ENCODE measurements around the gene ADRA1B.
"Not testable (repeated sequence)": the region's sequence is repeated elsewhere in the genome, so short reads cannot be mapped to it uniquely, and the experiment has no call there.

The ADRA1B gene

DNA sequence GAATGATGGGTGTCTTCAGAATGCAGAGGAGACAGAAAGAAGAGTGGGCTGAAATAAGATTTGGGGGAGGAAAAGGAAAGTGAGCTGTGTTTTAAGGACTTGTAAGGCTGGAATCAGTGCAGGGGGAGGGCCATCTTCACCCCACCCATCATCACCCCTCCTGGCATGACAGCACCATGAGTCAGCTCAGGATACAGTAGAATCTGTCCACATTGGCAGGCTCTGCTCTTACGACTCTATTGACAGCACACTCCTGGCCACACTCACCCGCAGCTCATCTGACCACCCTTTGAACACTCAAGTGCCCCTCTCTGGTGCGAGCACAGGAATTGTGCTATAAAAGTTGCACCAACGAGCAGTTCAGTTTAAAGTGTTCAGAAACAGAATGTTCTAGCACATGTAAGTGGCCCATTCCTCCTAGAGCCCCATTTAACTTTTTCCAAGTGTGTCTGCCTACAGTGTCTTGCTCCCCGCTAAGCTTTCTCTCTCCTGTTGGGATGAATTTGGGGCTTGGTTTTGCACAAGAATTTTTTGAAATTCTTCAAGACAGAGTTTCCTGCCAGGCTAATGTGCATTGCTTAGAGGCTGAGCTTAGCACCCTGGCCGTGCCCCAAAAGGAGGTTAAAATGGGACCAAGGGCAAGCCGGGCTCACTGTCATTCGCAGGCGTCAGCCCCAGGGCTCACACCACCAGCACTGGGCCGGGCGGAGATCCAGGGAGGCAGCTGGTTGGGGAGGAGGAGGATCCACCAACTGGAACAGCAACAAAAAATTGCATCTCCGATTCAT, 12.0 kb downstream of the ADRA1B start:
- DNase-seq (ENCODE audit: low spot score), result no peak

DNA sequence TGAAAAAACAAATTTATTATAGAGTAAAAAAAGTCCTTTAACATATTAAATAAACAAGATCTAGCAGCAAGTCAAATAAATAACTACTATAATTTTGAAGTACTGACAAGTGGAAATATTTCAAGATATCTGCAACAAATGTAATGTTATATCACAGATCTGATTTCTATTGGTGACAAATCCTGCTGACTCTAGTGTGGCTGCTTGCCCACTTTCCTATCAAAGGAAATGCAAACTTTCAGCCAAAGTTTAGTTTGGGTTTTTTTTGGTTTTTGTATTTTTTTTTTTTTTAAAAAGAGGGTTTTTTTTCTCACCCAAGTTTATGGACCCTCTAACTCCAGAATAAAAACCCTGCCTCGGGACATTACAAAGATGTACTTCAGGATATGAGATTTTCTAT, 12.9 kb downstream of the ADRA1B start:
- DNase-seq (ENCODE audit: low spot score), result no peak

DNA sequence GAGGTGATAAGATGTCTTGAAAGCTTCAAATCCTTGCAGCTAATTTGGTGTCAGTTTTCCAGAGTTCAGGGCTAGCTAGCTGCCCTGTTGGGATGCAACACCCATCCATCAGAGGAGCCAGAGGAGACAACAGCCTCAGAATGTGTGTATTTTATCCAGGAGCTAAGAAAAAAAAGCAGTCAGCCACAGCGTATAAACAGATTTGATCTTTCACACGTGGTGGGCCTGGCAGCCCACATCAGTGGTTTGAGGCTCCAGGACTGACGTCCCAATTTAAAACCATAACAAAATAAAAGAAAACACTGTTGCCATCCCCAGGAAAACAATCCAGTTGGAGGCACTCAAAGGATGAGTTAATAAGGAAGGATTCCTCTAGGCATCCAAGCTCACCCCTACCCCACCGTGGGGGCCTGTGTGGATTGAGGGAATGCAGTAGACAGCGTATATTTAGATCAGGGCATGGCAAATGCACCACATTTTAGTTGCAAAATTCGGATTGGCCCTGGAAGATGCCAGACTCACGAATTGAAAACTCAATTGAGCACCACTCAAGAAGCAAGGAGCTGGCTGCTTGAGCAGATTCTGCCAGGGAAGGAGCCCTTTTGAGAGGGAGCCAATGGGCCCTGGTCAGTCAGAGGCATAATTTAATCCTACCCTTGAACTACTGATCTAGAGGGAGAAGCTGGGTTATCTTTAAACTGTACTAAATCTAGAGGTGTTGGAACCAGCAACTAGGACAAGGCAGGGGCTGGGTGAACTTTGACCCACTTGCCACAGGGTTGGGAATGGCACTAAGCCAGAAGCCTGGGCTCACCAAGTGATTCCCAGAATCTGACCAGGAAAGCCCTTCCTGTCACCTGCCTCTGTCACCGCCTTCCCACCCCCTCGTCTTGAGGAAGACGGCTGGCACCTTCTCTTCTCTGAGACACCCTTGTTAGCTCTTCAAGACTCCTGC, 17.5 kb downstream of the ADRA1B start:
- DNase-seq (ENCODE audit: low spot score), result no peak

DNA sequence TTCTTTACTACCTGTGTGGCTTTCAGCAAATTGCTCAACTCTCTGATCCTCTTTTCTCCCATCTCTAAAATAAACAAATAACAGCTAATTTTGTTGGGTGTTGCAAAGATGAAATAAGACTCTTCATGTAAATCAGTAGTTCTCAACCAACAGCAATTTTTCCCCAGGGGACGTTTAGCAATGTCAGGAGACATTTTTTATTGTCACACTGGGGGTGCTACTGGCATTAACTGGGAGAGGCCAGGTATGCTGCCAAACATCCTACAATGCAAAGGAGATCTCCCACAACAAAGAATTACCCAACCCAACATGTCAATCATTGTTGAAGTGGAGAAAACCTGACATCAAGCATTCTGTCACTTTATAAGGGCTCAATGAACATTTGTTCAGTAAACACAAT, 19.7 kb downstream of the ADRA1B start:
- DNase-seq (ENCODE audit: low spot score), result no peak

DNA sequence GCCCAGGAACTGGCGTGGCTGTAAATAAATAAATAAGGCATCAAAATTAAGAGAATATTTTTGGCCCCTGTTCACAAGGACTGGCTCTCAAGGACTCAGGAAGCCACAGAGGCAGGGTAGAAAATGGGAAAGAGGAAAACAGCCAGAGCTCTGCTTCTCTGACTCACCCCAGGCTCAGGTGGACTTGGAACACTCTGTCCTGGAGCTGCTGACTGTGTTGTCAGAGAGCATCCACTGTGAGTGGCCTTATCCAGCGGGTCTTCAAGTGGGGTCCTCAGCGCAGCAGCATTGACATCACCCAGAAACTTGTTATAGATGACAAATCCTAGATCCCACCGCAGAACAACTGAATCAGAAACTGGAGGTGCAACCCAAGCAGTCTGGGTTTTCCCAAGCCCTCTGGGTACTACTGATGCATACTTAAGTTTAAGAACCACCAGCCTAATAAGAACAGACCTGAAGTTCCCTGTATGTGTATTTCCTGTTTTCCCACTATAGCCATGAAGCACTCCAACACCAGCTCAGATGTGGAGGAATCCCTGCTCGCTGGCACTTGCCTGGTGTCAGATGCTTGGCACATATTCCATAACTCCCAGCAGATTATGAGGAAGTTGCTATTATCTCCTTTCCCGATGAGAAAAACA, 20.5 kb downstream of the ADRA1B start:
- DNase-seq (ENCODE audit: low spot score), result no peak

DNA sequence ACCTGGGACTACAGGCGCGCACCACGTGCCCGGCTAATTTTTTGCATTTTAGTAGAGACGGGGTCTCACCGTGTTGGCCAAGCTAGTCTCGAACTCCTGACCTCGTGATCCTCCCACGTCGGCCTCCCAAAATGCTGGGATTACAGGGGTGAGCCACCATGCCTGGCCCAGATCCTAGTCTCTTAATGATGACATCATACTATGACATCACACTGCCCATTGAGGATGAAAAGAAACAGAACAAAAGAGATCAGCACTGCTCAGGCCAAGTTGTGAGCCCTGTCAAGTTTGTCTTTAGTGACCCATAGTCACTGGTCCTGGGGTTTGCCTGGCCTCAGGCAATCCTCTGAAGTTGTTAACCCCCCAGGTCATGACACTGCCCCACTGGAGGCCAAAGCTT, 21.3 kb downstream of the ADRA1B start:
- no peak for DNase-seq (ENCODE audit: low spot score)

DNA sequence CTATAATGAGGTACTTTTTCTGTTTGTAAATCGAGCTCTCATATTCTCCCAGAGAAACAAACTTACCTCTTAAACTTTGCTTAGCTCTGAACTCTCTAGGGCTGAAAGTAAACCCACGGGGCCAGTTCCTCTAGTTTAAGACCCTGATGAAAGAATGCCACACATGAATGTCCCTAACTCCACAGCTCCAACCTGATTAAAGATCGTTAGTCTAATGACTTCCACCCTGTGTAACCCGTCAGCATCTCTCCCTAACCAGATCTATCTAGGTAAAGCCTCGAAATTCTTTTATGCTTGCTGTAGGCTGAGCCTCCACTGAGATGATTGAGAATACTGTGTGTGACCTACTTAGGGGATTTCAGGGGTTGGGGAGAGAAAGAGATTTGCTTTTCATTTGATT, 27.0 kb downstream of the ADRA1B start:
- no peak for DNase-seq (ENCODE audit: low spot score)

DNA sequence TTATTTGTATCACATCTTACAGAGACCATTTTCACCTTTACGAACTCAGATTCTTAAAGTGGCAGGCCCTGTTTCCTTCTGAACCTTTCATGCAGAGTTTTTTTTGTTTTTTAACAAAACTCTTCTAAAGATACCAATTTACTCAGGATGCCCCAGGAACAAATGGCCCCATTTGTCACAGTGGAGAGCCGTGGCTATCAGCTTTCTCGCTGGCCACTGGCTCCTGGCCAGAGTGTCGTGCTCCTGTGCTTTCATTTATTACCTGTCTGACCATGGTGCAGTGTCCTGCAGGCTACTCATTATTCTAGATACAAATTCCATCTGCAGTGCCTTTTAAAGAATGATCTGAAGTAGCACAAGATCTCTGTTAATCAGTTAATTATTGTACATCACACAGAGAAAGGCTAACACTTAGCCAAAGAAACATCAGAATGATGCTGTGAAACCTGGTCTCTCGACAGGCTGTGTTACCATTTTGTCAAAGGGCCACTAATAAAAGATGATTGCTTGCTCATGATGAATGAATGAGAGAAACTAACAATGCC, 27.8 kb downstream of the ADRA1B start:
- no peak for DNase-seq (ENCODE audit: low spot score)

DNA sequence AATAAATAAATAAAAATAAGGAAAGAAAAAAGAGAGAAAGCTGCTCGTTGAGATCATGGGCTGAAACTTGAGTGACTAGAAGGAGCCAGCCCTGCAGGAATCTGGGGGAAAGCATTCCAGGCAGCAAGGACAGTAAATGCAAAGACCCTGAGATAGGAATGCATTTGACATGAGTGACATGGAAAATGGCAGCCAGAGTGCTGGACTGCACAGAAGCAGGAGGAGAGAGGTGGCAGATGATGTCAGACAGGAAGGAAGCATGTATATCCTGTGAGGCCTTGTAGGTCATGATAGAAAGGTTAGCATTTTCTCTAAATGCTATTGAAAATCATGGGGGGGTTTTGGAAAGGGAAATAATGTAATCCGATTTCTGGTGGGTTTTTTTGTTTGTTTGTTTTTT, 29.1 kb downstream of the ADRA1B start:
- no peak for DNase-seq (ENCODE audit: low spot score)

DNA sequence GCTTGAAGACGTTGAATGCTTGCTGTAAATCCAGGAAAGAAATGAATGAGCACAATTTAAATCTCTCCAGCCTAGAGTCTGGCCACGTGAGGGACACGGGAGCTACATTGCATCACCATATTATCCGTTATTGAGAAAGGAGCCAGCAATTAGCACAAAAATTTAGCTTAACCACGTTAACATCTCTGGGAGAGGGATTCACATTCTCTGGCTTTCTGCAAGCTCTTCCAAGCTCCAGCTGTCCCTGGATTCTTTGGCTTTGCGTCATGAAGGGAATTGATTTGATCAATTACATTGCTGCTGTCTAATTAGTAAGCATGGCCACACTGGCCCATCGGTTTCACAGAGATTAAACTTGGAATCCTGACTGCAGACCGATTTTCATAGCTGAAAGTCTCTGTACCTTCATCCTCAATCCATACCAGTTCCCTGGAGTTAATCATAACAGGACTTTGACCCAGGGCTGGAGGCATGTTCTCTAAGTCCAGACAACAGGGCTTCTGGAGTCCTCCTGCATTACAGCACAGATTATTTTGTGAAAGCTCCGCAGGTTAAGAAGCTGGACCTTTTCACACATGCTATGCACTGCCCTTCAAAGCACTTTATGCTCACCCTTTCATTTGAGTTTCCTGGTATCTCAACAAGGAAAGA, 31.6 kb downstream of the ADRA1B start:
- DNase-seq (ENCODE audit: low spot score), result no peak

DNA sequence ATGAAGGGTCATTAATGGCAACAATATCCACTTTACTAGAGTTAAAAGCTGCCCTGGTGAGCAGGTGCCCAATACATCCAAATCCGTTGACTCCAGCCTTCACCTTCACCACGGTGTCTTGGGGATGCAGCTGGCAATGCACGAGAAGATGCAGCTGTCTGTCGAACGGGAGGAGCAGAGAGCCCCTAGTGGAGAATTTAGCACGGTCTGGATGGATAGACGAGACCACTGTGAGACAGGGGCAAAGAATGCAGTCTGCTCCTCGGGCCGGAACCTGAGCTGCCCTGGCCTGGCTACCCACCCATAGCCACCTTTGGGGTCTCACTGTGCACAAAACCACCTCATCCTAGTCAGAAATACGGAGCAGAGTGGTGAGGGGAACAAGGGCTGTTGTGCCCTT, 35.1 kb downstream of the ADRA1B start:
- DNase-seq (ENCODE audit: low spot score), result no peak

DNA sequence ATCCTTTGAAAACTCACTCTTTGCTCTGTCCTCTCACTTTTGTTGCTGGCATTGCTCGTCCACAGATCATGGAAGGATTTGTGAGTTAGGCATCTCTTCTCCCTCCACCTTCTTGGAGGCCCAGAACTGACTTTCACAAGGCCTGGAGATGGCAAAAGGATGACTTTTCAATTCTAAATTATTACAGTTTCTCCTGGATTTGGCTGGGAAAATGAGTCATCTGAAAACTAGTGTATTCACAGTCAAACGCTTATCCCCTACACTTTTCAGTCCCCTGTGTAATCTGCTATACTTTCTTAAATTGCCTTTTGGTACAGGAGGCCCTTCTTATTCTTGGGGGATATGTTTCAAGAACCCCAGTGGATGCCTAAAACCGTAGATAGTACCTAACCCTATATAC, 35.6 kb downstream of the ADRA1B start:
- DNase-seq (ENCODE audit: low spot score), result no peak

DNA sequence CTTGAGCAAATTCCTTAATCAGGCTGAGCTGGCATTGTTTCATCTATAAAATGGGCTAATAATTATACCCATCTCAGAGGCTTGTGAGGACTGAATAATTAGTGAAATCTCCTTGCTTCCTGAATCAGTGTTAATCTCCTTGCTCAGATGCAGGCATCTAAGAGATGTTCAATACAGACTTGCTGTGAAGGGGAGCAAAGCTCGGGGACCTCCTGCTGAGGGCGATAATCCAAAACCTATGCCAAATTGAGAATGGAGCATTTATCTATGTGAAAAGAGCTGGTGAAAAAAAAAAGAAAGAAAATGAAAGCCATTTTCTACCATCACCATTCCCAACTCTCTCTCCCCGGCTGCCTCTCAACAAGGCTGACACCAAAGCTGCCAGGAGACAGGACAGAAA, 37.3 kb downstream of the ADRA1B start:
- DNase-seq (ENCODE audit: low spot score), result no peak

DNA sequence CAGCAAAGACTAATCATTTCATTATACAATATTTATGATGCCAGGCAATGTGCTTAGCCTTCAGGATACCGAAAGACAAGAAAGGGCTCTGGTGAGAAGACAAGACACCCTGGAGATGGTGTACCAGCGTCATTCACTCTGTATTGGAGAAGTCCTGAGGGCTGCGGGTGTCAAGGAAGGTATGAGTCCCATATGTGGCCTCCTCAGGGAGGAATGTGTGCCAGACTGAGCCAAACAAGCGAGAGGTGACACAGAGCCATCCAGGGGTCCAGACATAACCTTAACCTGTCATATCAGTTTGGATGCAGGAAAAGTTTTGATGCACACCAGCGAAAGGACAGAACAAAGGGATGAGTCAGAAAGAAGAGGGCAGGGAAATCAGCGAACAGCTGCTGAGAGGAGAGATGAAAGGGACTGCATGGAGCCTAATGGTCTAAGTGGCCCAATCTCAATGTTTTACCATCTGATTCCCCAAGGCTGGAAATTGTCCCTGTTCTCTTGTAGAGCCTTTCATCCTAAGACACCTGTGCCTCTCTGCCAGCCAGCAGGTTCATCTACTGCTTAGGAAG, 38.9 kb downstream of the ADRA1B start:
- DNase-seq (ENCODE audit: low spot score), result no peak

DNA sequence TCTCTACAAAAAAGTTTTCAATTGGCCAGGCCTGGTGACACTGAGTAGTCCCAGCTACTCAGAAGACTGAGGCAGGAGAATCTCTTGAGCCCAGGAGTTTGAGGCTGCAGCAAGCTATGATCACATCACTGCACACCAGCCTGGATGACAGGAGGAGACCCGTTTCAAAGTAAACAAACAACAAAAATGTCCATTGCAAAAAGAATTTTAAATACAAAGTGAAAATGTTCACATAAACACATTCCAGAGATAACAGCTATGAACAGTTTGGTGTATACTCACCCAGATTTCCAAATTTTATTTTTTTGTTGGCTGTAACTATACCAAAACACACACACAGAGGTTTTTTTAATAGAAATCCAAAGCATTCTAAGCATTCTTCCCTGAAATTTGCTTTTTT, 39.8 kb downstream of the ADRA1B start:
- no peak for DNase-seq (ENCODE audit: low spot score)

DNA sequence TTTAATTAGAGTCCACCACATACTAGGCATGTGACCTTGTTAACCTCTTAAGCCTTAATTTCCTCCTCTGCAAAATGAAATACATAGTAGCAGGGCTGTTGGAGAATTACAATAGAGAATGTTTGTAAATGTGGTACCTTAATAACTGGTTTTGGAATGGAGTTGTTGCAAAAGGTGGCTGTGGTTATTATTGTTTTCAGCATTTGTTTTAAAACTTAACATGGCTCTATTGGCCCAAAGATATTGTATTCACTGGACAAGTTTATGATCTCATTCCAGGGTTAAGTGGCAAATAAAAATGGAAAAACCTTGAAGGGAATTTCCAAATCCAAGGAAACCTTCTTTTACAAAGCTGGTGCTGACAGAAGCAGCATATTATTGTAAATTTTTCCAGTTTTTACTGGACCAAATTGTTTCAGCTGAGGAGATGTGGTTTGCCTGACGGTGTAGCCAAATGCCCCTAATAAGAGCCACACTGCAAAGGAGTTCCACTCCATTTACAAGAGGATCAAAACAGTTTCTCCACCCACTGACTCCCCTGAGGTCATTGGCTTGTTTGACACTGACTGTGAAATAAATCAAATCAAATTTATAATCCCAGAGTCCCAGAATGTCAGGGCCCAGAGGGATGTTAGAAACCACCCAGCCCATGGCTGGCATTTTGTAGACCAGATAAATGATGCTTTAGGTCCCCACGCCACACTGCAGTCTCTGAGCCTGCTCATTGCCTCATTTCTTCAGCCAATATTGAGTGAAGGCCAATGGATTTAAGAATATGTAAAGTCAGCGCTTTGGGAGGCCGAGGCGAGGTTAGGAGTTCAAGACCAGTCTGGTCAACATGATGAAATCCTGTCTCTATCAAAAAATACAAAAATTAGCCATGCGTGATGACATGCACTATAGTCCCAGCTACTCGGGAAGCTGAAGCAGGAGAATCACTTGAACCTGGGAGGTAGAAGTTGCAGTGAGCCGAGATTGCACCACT, 45.2 kb downstream of the ADRA1B start:
- no peak for DNase-seq (ENCODE audit: low spot score)

DNA sequence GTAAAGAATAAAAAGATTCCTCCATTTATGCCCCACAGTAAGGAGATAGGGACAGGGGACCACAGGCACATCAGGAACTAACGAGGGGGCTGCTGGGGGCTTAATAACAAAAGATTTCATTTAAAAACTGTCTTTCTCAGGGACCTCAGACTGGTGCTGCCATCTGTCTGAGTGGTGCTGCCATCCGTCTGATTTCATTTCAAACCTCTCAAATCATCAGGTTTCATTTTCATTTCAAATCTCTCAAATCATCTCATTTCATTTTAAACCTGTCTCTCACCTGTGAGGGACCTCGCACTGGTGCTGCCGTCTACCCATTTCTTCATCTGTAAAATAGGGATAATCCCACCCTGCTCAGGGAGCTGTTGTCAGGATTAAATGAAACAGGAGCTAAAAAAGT, 45.9 kb downstream of the ADRA1B start:
- DNase-seq (ENCODE audit: low spot score), result no peak

DNA sequence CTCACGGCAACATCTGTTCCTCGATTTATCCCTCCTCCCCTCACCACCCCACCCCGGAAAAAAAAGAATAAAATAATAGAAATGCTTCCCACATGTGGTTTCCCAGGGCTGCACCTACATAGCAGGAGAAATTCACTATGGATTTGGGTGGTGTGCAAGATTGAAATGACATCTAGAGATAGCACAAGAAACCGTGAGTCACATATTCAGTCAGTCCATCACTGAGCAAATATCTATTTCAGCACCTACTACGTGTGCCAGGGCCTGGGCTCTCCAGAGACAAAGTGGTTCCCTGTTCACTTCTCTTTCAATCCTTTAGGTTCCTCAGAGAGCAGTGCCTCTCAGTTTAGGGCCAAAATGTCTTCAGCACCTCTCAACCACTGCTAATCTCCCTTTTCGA, 47.7 kb downstream of the ADRA1B start:
- no peak for DNase-seq (ENCODE audit: low spot score)

DNA sequence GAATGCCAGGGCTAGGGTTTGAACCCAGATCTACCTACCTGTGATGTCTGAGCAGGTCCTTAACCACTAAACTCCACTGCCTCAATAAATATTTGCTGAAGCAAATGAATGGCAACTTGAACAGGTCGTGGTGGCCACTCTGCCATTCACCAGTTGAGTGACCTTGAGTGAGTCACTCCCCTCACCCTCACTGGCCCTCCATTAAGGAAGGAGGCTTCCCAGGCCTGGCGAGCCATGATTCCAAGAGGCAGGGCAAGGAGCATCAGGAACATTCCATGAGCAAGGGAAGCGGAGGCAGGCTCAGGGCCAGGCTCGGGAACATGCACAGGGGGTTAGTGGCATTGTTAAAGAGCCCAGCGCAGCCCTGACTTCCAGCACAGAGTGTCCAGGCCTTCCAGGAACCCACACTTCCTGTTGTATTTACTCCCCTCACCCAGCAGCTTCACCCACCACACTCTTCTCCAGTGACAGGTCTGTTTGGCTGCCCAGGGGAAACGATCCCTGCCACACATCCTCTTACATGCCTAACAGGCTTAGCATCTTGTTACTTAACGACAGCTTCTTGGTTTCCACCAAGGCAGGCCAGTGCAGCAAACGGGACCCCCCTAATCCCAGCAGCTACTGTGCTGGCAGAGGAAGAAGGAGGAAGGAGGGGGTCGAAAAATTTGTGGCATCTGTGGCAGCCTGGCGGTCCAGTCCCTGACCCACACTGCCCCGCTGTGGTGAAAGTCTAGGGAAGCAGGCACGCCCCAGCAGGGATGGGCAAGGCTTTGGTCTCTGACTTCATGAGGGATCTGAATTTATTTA, 49.0 kb downstream of the ADRA1B start:
- no peak for DNase-seq (ENCODE audit: low spot score)

DNA sequence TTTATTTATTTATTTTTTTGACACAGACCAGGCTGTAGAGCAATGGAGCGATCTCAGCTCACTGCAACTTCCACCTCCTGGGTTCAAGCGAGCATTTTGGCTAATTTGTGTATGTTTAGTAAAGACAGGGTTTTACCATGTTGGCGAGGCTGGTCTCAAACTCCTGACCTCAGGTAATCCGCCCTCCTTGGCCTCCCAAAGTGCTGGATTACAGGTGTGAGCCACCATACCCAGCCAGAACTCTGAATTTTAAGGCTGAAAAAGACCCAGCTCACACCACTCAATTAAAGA, 49.5 kb downstream of the ADRA1B start:
- not testable (repeated sequence) for DNase-seq (ENCODE audit: low spot score)

Measured in putamen (tissue), 1 donor.